Activated CD8-positive, alpha-beta memory T cell treated with anti-CD3 and anti-CD28 coated beads for 48 hours (primary cell): ENCODE measurements around the gene RBMY1A1.
"Not testable (repeated sequence)": the region's sequence is repeated elsewhere in the genome, so short reads cannot be mapped to it uniquely, and the experiment has no call there.

ENCODE experiments used
- DNase-seq, 3 experiments: peaks; one replicate each; pipeline ENCODE4 v3.0.0-alpha.2; 2020; ENCODE audit warnings: low read depth in 2 of 3, low spot score in 2 of 3

RBMY1A1 gene

DNA sequence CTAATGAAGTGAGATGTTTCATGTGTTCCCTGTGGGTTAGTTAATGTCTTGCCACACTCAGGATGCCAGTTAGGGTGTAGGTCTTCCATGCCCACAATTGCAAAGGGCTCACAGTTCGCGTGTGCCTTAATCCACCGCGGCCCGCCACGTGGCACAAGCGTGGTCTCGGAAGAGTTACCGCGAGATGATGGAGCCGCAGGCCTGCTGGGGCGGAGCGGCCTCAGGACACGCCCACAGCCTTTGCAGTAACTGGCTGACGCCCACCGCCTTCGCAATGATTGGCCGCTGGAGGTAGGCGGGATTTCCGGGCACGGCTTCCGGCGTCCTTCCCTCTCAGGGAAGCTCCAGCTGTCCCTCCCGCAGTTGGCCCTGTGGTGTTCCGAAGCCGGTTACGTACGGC lies at the start of gene RBMY1A1:
RBMY1A1 (plus strand) TSS at position 301 of the 400 bp plus-strand sequence. CDS start 2,013 bp downstream, outside the sequence.
- not testable (repeated sequence) for DNase-seq

DNA sequence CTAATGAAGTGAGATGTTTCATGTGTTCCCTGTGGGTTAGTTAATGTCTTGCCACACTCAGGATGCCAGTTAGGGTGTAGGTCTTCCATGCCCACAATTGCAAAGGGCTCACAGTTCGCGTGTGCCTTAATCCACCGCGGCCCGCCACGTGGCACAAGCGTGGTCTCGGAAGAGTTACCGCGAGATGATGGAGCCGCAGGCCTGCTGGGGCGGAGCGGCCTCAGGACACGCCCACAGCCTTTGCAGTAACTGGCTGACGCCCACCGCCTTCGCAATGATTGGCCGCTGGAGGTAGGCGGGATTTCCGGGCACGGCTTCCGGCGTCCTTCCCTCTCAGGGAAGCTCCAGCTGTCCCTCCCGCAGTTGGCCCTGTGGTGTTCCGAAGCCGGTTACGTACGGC lies 23.6 kb upstream of the RBMY1A1 start, which contains the start of gene RBMY1B:
RBMY1B (plus strand) TSS at position 301 of the 400 bp plus-strand sequence. CDS start 2,013 bp downstream, outside the sequence.
- not testable (repeated sequence) for DNase-seq

DNA sequence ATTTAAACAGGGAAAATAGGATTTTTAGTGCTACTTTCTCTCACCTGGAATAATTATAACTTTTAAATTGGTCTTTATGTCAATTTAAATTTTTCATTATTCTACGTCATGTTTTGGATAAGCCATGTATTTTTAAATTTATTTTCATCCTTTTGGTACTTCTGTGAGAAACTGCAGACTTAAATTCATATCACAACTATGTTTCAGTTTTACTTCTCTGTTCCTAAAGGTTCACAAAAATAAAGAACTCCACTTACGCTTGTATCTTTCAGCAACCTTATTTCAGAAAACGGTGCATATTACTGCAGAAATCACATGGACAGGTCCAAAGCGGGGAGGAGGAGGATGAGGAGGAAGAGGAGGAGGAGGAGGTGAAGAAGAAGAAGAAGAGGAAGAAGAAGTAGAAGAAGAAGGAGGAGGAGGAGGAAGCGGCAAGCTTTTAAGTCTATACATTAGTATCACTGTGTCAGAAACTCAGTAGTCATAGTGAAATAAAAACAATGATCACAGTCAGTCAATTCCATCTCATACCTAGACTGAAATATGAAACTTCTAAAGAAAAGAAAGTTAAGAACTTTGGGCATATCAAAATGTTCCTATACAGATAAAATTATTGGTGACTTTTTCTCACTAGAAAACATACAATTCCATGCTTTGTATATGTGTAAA lies 24.8 kb downstream of the RBMY1A1 start:
- not testable (repeated sequence) for DNase-seq

DNA sequence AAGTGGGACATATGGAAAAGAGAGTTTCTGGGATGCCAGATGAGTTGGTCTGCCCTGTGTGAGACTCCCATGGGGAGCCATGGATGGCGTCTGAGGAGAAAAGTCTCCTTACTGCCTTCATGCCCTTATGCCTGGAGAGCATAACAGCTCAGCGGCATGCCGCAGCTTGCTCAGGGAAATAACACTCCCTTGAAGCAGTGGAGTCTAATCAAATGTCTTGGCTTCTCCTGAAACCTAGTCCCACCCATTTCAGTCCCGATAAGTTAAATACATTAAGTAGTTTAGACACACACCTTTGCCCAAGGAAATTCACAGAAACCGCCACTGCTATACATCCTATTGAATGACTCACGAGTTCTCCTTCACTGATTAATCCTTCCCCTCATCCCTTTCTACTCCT lies 50.8 kb downstream of the RBMY1A1 start:
- no peak for DNase-seq

DNA sequence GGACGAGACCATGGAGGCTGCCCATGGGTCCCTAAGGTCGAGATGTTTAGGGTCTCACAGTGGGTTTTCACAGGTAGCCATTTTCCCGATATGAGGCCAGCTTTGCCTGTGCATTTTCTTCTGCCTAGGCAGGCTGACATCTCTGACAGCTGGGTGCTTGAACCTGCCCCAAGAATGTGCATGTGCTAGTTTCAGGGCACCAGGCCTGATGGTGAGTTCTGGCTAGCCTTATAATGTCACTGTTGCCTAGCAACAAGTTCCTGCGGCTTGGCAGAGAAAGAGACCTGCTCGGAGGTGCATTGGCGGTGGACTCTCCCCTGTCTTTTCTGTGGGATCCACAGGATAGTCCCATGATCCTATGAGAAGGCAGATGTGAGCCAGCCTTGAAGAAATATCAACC lies 51.8 kb downstream of the RBMY1A1 start:
- DNase-seq = not testable (repeated sequence)

DNA sequence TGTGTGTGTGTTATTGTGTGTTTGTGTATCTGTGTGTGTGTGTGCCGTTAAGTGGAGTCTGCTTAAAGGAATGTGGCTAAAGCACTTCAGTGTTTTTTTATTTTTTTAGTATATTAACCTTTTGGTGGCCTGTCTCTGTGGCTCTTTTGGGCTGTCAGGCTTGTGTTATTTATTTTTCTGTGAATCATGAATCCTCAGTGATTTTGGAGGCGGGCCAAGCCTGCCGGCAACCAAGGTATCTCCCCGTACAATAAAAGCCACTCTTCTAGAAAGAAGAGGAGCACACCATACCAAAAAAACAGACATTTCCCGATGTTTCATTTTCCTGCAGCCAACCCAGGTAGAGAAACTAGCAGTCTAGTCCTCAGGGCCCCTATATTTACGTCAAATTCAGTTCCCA lies 57.4 kb downstream of the RBMY1A1 start:
- no peak for DNase-seq

DNA sequence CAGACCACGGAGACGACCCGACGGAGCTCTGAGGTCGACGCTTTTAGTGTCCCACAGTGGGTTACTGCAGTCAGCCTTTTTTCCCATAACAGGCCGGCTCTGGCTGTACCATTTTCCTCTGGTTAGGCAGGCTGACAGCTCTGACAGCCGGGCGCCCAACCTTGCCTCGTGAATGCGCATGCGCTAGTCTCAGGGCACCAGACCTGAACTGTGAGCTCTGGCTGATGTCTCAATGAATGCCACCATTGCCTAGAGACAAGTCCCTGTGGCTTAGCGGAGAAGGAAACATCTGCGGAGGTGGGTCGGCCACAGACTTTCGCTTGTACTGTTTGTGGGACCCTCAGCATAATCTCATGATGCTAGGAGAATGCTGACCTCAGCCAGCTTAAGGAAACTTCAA lies 61.6 kb downstream of the RBMY1A1 start:
- DNase-seq = not testable (repeated sequence)
